GM12878 (cell line): ENCODE measurements around the gene TPSB2. TPM values are rescaled to one million over a fixed set of nuclear protein-coding genes. Genes with fewer than 3 reads are reported as not detected.

ENCODE experiments used
- ATAC-seq: fragments of 200-7000 bp; cut with Tn5 transposase; 3 replicates; pipeline ENCODE4 v1.9.1; 2020; ENCODE audit warnings: mild to moderate bottlenecking, moderate library complexity
- BruUV-seq: library from RNA; stranded (reverse); fragments of 400-500 nt; replicated peaks from 2 replicates; lab custom pipeline; 2021; lab: Mats Ljungman, UMichigan
- CTCF ChIA-PET: fragments of 300-600 bp; sonication (Branson Sonifier 250); formaldehyde crosslinking; extraction: SDS; loops from one replicate; lab custom pipeline; 2021; ENCODE audit warnings: inconsistent platforms; lab: Yijun Ruan, JAX
- POLR2A ChIA-PET: fragments of 350-600 bp; formaldehyde crosslinking; extraction: SDS; loops from one replicate; lab custom pipeline; 2021; ENCODE audit warnings: inconsistent platforms; lab: Charles Lee
- RAD21 ChIA-PET: fragments of 300-600 bp; sonication (Branson Sonifier 250); formaldehyde crosslinking; loops from one replicate; lab custom pipeline; 2023; ENCODE audit warnings: antibody characterized with exemption; ENCODE audit not compliant: unreplicated experiment; lab: Charles Lee
- SMC1A ChIA-PET: fragments of 300-600 bp; sonication (Branson Sonifier 250); formaldehyde crosslinking; loops from one replicate; lab custom pipeline; 2023; ENCODE audit not compliant: unreplicated experiment, uncharacterized antibody; lab: Charles Lee
- DNase-seq: peaks from one replicate; pipeline ENCODE4 v3.0.0-alpha.2; 2011; ENCODE audit warnings: low read depth, low spot score
- FAIRE-seq: peaks from 3 replicates; lab custom pipeline; 2011; peaks lifted over from hg19 to GRCh38; lab: Jason Lieb, UNC
- H2AFZ ChIP-seq: 2 replicates; pipeline ENCODE4 v1.6.0; 2011; ENCODE audit warnings: low read depth, low read length, control low read depth; ENCODE audit not compliant: control insufficient read depth
- H3K27ac ChIP-seq: 2 replicates; pipeline ENCODE4 v1.5.1; 2011; ENCODE audit warnings: control low read depth; ENCODE audit not compliant: control insufficient read depth, insufficient read depth
- H3K27me3 ChIP-seq, 2 experiments: replicated peaks in 1 of 2; 2 replicates each; pipeline versions ENCODE4 v1.6.0 to v1.6.1; 2011; ENCODE audit warnings: low read length in 1 of 2; ENCODE audit not compliant: control insufficient read depth in 2 of 2, insufficient read depth in 2 of 2
- H3K36me3 ChIP-seq, 2 experiments: 2 replicates each; pipeline ENCODE4 v1.5.1; 2011; ENCODE audit warnings: low read length in 1 of 2; ENCODE audit not compliant: control insufficient read depth in 2 of 2, insufficient read depth in 2 of 2
- H3K4me1 ChIP-seq: 2 replicates; pipeline ENCODE4 v1.6.1; 2011; ENCODE audit warnings: mild to moderate bottlenecking, low read length, moderate library complexity, mixed read lengths; ENCODE audit not compliant: control insufficient read depth, insufficient read depth
- H3K4me2 ChIP-seq: 2 replicates; pipeline ENCODE4 v1.6.0; 2011; ENCODE audit warnings: control low read depth; ENCODE audit not compliant: control insufficient read depth, insufficient read depth
- H3K4me3 ChIP-seq: fragments of 200-600 bp; sonication (generic); 2 replicates; pipeline ENCODE4 v1.5.1; 2016
- H3K79me2 ChIP-seq: 2 replicates; pipeline ENCODE4 v1.6.0; 2011; ENCODE audit warnings: low read length; ENCODE audit not compliant: control insufficient read depth, insufficient read depth
- H3K9ac ChIP-seq: 2 replicates; pipeline ENCODE4 v1.8.0; 2011; ENCODE audit warnings: low read length, control low read depth, mixed read lengths; ENCODE audit not compliant: control insufficient read depth, insufficient read depth
- H3K9me3 ChIP-seq: replicated peaks from 3 replicates; pipeline ENCODE4 v1.5.1; 2011; ENCODE audit warnings: mild to moderate bottlenecking, low read length; ENCODE audit not compliant: control insufficient read depth, insufficient read depth
- H4K20me1 ChIP-seq: 2 replicates; pipeline ENCODE4 v1.6.0; 2011; ENCODE audit not compliant: control insufficient read depth, insufficient read depth
- BACH1 ChIP-seq: fragments of 450-650 bp; IDR thresholded peaks from 2 replicates; pipeline ENCODE4 v1.6.1; 2017; ENCODE audit warnings: mild to moderate bottlenecking, borderline replicate concordance
- RUNX3 ChIP-seq: IDR thresholded peaks from 2 replicates; pipeline ENCODE4 v1.6.1; 2012; ENCODE audit warnings: low read length, inconsistent platforms
- SPI1 ChIP-seq: IDR thresholded peaks from 2 replicates; pipeline ENCODE4 v1.6.1; 2011; ENCODE audit warnings: low read depth, mild to moderate bottlenecking, low read length, moderate library complexity, borderline replicate concordance; ENCODE audit not compliant: insufficient read depth
- TCF7 ChIP-seq: IDR thresholded peaks from 2 replicates; pipeline ENCODE4 v1.6.1; 2014; ENCODE audit warnings: antibody characterized with exemption, borderline replicate concordance
- WRNIP1 ChIP-seq: IDR thresholded peaks from 2 replicates; pipeline ENCODE4 v1.6.1; 2011; ENCODE audit warnings: low read depth, low read length, improper control_type of control experiment, borderline replicate concordance
- YY1 ChIP-seq: IDR thresholded peaks from 2 replicates; pipeline ENCODE4 v1.6.1; 2011; ENCODE audit warnings: low read depth, mild to moderate bottlenecking, low read length
- WGBS: methylation state at CpG from one replicate; pipeline ENCODE4 v1.1.6; 2016; ENCODE audit warnings: low lambda C conversion rate; ENCODE audit not compliant: insufficient replicate concordance, insufficient coverage; ENCODE audit errors: missing lambda C conversion rate; 5-methylcytosine and 5-hydroxymethylcytosine counted together
- in situ Hi-C: fragments of 300-500 bp; cut with MboI; formaldehyde crosslinking; loops from 9 replicates; pipeline ENCODE4 v1.14.3; 2018; ENCODE audit warnings: mixed read lengths
- intact Hi-C: fragments of 100-400 bp; cut with micrococcal nuclease; formaldehyde crosslinking; loops from one replicate; pipeline ENCODE4 v1.14.2; 2022; ENCODE audit not compliant: unreplicated experiment
- polyA plus RNA-seq, 11 experiments: library from polyadenylated mRNA; depleted of rRNA in 4 of 11; unstranded in 6 of 11; stranded (reverse) in 5 of 11; fragments of >200 nt; fragmentation: Nextera tagmentation in 4 of 11; fragmentation: Illumina TruSeq in 1 of 11; extraction: Ambion mirVana in 4 of 11; extraction: Trizol in 1 of 11; gene quantifications; 1 replicate in 1 of 11; 2 replicates in 10 of 11; pipeline versions ENCODE4 v1.2.1 to v1.2.3, GENCODE V29; 2011 to 2016; ENCODE audit warnings: inconsistent platforms in 2 of 11, missing spikeins in 2 of 11, low read depth in 1 of 11
- total RNA-seq, 4 experiments: library from RNA; depleted of rRNA in 3 of 4; stranded (reverse); fragments of >200 nt in 3 of 4; fragmentation: Illumina TruSeq in 1 of 4; extraction: Trizol in 1 of 4; gene quantifications; 2 replicates each; pipeline versions ENCODE4 v1.2.1 to v1.2.3, GENCODE V29; 2013 to 2021
- TF ChIP-seq, protein P1 (sequence below): fragments of 450-650 bp; IDR thresholded peaks from 2 replicates; pipeline ENCODE4 v1.6.1; 2017; ENCODE audit warnings: mild to moderate bottlenecking, low read depth, inconsistent platforms; ENCODE audit not compliant: poor library complexity, severe bottlenecking
- TF ChIP-seq, protein P2 (sequence below): IDR thresholded peaks from 2 replicates; pipeline ENCODE4 v1.6.1; 2012; ENCODE audit warnings: low read depth, low read length, improper control_type of control experiment
- TF ChIP-seq, protein P3 (sequence below): IDR thresholded peaks from 2 replicates; pipeline ENCODE4 v1.6.1; 2012; ENCODE audit warnings: mild to moderate bottlenecking, low read depth, low read length
- TF ChIP-seq, protein P4 (sequence below): fragments of 450-650 bp; IDR thresholded peaks from 2 replicates; pipeline ENCODE4 v1.6.1; 2016; ENCODE audit warnings: mild to moderate bottlenecking, moderate library complexity, borderline replicate concordance

TPSB2 gene
- total and polyA plus RNA-seq, 10 of the 15 experiments (the other 5 are each of a cell fraction or from before 2014, with no cell fraction given): not detected

DNA sequence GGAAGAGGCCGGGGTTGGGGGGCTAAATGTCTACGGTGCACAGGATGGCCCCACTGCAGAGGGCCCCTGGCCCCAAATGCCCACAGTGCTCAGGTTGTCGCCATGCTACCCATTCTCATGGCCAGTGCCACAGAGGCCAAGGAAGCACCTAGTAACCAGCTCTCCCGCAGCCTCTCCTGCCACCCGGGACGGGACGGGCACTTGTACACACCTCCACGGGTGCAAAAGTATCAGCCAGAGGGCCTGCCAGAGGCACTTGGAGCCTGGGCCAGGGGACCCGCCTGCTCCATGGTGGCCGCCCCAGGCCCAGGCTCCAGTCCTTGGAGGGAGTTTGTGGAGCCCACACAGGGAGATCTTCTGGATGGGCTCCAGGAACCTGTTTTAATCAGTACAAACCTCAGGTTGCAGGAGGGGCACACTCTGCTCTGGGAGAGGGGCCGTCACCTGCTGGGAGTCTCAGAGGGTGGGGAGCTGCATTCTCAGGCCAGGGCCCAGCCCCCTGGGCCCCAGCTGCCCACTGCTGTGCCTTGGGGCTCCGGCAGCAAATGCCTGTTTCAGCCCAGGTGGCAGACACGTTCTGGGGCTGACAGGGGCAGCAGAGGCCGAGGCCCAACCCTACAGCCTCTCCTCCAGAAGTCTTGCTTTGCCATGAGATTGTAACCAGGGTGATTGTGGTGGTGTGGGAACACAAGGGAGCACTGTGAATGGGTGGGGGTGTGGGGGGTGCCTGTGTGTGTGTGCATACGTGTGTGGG lies 33.8 kb upstream of the TPSB2 start:
- CTCF ChIA-PET: no interaction called here
- POLR2A ChIA-PET: no interaction called here
- ATAC-seq (no peak), FAIRE-seq (no peak), DNase-seq (no peak)
- SMC1A ChIA-PET: no interaction called here
- no peaks in the 10 kb centered on the region for H4K20me1 ChIP-seq
- no TSS peak for BruUV-seq
- H3K27ac ChIP-seq: no peak overlapping the region
- H3K4me2 ChIP-seq: no peak overlapping the region
- H3K4me3 ChIP-seq: no peak overlapping the region
- in situ Hi-C loops: no loop called here
- WGBS: 52% methylated on average over 15 of the region's 15 CpGs
- no peaks in the 10 kb centered on the region for H3K79me2 ChIP-seq
- H3K9me3 ChIP-seq: no peaks in the 10 kb centered on the region
- no peaks in the 10 kb centered on the region for H3K36me3 ChIP-seq
- H2AFZ ChIP-seq: no peak overlapping the region
- no peak overlapping the region for H3K9ac ChIP-seq
- H3K4me1 ChIP-seq: no peaks in the 10 kb centered on the region
- intact Hi-C loops: no loop called here
- RAD21 ChIA-PET: no interaction called here
- H3K27me3 ChIP-seq: no peaks in the 10 kb centered on the region; a peak in 1 of 4 replicates
- TF ChIP-seq, protein P1, sequence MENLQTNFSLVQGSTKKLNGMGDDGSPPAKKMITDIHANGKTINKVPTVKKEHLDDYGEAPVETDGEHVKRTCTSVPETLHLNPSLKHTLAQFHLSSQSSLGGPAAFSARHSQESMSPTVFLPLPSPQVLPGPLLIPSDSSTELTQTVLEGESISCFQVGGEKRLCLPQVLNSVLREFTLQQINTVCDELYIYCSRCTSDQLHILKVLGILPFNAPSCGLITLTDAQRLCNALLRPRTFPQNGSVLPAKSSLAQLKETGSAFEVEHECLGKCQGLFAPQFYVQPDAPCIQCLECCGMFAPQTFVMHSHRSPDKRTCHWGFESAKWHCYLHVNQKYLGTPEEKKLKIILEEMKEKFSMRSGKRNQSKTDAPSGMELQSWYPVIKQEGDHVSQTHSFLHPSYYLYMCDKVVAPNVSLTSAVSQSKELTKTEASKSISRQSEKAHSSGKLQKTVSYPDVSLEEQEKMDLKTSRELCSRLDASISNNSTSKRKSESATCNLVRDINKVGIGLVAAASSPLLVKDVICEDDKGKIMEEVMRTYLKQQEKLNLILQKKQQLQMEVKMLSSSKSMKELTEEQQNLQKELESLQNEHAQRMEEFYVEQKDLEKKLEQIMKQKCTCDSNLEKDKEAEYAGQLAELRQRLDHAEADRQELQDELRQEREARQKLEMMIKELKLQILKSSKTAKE: no peak
- TF ChIP-seq, protein P2, sequence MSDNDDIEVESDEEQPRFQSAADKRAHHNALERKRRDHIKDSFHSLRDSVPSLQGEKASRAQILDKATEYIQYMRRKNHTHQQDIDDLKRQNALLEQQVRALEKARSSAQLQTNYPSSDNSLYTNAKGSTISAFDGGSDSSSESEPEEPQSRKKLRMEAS: no peak
- TF ChIP-seq TCF7 (no peak), SPI1 (no peak), WRNIP1 (no peak), RUNX3 (no peak), YY1 (no peak), BACH1 (no peak)
- TF ChIP-seq, protein P3, sequence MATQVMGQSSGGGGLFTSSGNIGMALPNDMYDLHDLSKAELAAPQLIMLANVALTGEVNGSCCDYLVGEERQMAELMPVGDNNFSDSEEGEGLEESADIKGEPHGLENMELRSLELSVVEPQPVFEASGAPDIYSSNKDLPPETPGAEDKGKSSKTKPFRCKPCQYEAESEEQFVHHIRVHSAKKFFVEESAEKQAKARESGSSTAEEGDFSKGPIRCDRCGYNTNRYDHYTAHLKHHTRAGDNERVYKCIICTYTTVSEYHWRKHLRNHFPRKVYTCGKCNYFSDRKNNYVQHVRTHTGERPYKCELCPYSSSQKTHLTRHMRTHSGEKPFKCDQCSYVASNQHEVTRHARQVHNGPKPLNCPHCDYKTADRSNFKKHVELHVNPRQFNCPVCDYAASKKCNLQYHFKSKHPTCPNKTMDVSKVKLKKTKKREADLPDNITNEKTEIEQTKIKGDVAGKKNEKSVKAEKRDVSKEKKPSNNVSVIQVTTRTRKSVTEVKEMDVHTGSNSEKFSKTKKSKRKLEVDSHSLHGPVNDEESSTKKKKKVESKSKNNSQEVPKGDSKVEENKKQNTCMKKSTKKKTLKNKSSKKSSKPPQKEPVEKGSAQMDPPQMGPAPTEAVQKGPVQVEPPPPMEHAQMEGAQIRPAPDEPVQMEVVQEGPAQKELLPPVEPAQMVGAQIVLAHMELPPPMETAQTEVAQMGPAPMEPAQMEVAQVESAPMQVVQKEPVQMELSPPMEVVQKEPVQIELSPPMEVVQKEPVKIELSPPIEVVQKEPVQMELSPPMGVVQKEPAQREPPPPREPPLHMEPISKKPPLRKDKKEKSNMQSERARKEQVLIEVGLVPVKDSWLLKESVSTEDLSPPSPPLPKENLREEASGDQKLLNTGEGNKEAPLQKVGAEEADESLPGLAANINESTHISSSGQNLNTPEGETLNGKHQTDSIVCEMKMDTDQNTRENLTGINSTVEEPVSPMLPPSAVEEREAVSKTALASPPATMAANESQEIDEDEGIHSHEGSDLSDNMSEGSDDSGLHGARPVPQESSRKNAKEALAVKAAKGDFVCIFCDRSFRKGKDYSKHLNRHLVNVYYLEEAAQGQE: no peak
- TF ChIP-seq, protein P4, sequence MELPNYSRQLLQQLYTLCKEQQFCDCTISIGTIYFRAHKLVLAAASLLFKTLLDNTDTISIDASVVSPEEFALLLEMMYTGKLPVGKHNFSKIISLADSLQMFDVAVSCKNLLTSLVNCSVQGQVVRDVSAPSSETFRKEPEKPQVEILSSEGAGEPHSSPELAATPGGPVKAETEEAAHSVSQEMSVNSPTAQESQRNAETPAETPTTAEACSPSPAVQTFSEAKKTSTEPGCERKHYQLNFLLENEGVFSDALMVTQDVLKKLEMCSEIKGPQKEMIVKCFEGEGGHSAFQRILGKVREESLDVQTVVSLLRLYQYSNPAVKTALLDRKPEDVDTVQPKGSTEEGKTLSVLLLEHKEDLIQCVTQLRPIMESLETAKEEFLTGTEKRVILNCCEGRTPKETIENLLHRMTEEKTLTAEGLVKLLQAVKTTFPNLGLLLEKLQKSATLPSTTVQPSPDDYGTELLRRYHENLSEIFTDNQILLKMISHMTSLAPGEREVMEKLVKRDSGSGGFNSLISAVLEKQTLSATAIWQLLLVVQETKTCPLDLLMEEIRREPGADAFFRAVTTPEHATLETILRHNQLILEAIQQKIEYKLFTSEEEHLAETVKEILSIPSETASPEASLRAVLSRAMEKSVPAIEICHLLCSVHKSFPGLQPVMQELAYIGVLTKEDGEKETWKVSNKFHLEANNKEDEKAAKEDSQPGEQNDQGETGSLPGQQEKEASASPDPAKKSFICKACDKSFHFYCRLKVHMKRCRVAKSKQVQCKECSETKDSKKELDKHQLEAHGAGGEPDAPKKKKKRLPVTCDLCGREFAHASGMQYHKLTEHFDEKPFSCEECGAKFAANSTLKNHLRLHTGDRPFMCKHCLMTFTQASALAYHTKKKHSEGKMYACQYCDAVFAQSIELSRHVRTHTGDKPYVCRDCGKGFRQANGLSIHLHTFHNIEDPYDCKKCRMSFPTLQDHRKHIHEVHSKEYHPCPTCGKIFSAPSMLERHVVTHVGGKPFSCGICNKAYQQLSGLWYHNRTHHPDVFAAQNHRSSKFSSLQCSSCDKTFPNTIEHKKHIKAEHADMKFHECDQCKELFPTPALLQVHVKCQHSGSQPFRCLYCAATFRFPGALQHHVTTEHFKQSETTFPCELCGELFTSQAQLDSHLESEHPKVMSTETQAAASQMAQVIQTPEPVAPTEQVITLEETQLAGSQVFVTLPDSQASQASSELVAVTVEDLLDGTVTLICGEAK: no peak
